ENCODE measurements around the gene COX4I2. TPM values are rescaled to one million over a fixed set of nuclear protein-coding genes. Genes with fewer than 3 reads are reported as not detected.
A peak's percentile ranks its signal among the peaks of the same experiment; 100 is the strongest.

Gene COX4I2
- total and polyA plus RNA-seq, 4 donors: 14.4 to 51.8 (median 19.9) TPM

GRCh38 chr20:31638317-31638716 lies 605 bp downstream of the COX4I2 start:
- H3K36me3 ChIP-seq (ENCODE audit: control insufficient read depth in 4 of 4, insufficient read depth in 4 of 4, low read length in 4 of 4): no peaks in the 10 kb centered on the region
- H3K4me1 ChIP-seq (ENCODE audit: control insufficient read depth in 5 of 5, insufficient read depth in 5 of 5, low read length in 5 of 5): peaks cover 0 to 24% (median 5%) of the 10 kb centered on the region in 5 donors
- peak overlapping the region in 1 of 2 donors; percentile 34 for H3K27ac ChIP-seq (ENCODE audit: low read depth in 1 of 2, low read length in 1 of 2)
- H3K27me3 ChIP-seq (ENCODE audit: control insufficient read depth in 3 of 3, insufficient read depth in 3 of 3, low read length in 2 of 3): no peaks in the 10 kb centered on the region
- no peak overlapping the region for H3K9ac ChIP-seq (ENCODE audit: insufficient read depth in 1 of 2, low read length in 2 of 2)
- 73 to 79% methylated on average over 4 of the region's 4 CpGs for WGBS, 2 donors
- H3K4me3 ChIP-seq: no peak overlapping the region
- H3K9me3 ChIP-seq (ENCODE audit: control insufficient read depth in 4 of 4, insufficient read depth in 3 of 4, low read length in 3 of 4): no peaks in the 10 kb centered on the region
- TF ChIP-seq CTCF (IDR thresholded peaks at IDR 0.05; ENCODE audit: control extremely low read depth, extremely low read depth): no peak
- DNase-seq (peak; percentile 38 to 79 (median 42)), ATAC-seq (ENCODE audit: insufficient read depth, low FRiP score) (no peak)

GRCh38 chr20:31638816-31639215 lies 1.1 kb downstream of the COX4I2 start:
- no peak overlapping the region for H3K9ac ChIP-seq (ENCODE audit: insufficient read depth in 1 of 2, low read length in 2 of 2)
- H3K27me3 ChIP-seq (ENCODE audit: control insufficient read depth in 3 of 3, insufficient read depth in 3 of 3, low read length in 2 of 3): no peaks in the 10 kb centered on the region
- no peak overlapping the region for H3K4me3 ChIP-seq
- H3K9me3 ChIP-seq (ENCODE audit: control insufficient read depth in 4 of 4, insufficient read depth in 3 of 4, low read length in 3 of 4): no peaks in the 10 kb centered on the region
- peaks cover 0 to 20% (median under 1%) of the 10 kb centered on the region in 5 donors for H3K4me1 ChIP-seq (ENCODE audit: control insufficient read depth in 5 of 5, insufficient read depth in 5 of 5, low read length in 5 of 5)
- ATAC-seq (ENCODE audit: insufficient read depth, low FRiP score): no peak
- 85 to 99% methylated on average over 4 of the region's 4 CpGs for WGBS, 2 donors
- H3K27ac ChIP-seq (ENCODE audit: low read depth in 1 of 2, low read length in 1 of 2): peak overlapping the region in 1 of 2 donors; percentile 16
- DNase-seq: no peak
- no peak for TF ChIP-seq CTCF (IDR thresholded peaks at IDR 0.05; ENCODE audit: control extremely low read depth, extremely low read depth)
- H3K36me3 ChIP-seq (ENCODE audit: control insufficient read depth in 4 of 4, insufficient read depth in 4 of 4, low read length in 4 of 4): no peaks in the 10 kb centered on the region

- no peaks in the 10 kb centered on the region for H3K9me3 ChIP-seq (ENCODE audit: control insufficient read depth in 4 of 4, insufficient read depth in 3 of 4, low read length in 3 of 4)
- no peaks in the 10 kb centered on the region for H3K27me3 ChIP-seq (ENCODE audit: control insufficient read depth in 3 of 3, insufficient read depth in 3 of 3, low read length in 2 of 3)
- peaks cover 0 to 15% (median 0%) of the 10 kb centered on the region in 5 donors for H3K4me1 ChIP-seq (ENCODE audit: control insufficient read depth in 5 of 5, insufficient read depth in 5 of 5, low read length in 5 of 5)
- DNase-seq: no peak
- no peak for TF ChIP-seq CTCF (IDR thresholded peaks at IDR 0.05; ENCODE audit: control extremely low read depth, extremely low read depth)
- no peak for ATAC-seq (ENCODE audit: insufficient read depth, low FRiP score)
- no peak overlapping the region for H3K4me3 ChIP-seq
- H3K9ac ChIP-seq (ENCODE audit: insufficient read depth in 1 of 2, low read length in 2 of 2): no peak overlapping the region
- no peak overlapping the region for H3K27ac ChIP-seq (ENCODE audit: low read depth in 1 of 2, low read length in 1 of 2)
- no peaks in the 10 kb centered on the region for H3K36me3 ChIP-seq (ENCODE audit: control insufficient read depth in 4 of 4, insufficient read depth in 4 of 4, low read length in 4 of 4)
- 72 to 79% methylated on average over 3 of the region's 3 CpGs for WGBS, 2 donors
Observed at GRCh38 chr20:31640259-31640658, 2.5 kb downstream of the COX4I2 start.

- H3K9ac ChIP-seq (ENCODE audit: insufficient read depth in 1 of 2, low read length in 2 of 2): no peak overlapping the region
- 88 to 95% methylated on average over 6 of the region's 6 CpGs for WGBS, 2 donors
- H3K9me3 ChIP-seq (ENCODE audit: control insufficient read depth in 4 of 4, insufficient read depth in 3 of 4, low read length in 3 of 4): no peaks in the 10 kb centered on the region
- no peak overlapping the region for H3K4me3 ChIP-seq
- no peak for TF ChIP-seq CTCF (IDR thresholded peaks at IDR 0.05; ENCODE audit: control extremely low read depth, extremely low read depth)
- no peak for ATAC-seq (ENCODE audit: insufficient read depth, low FRiP score)
- peaks cover 0 to 15% (median 0%) of the 10 kb centered on the region in 5 donors for H3K4me1 ChIP-seq (ENCODE audit: control insufficient read depth in 5 of 5, insufficient read depth in 5 of 5, low read length in 5 of 5)
- H3K36me3 ChIP-seq (ENCODE audit: control insufficient read depth in 4 of 4, insufficient read depth in 4 of 4, low read length in 4 of 4): no peaks in the 10 kb centered on the region
- DNase-seq: no peak
- no peak overlapping the region for H3K27ac ChIP-seq (ENCODE audit: low read depth in 1 of 2, low read length in 1 of 2)
- H3K27me3 ChIP-seq (ENCODE audit: control insufficient read depth in 3 of 3, insufficient read depth in 3 of 3, low read length in 2 of 3): no peaks in the 10 kb centered on the region
Observed at GRCh38 chr20:31641391-31641790, 3.7 kb downstream of the COX4I2 start.
